ENCODE results near the gene DPP4. TPM values are rescaled to one million over a fixed set of nuclear protein-coding genes. Genes with fewer than 3 reads are reported as not detected.

DPP4 gene
- polyA plus RNA-seq, 2 of the 4 experiments (the other 2 are of a cell fraction) = 0.17 to 0.27 TPM

DNA sequence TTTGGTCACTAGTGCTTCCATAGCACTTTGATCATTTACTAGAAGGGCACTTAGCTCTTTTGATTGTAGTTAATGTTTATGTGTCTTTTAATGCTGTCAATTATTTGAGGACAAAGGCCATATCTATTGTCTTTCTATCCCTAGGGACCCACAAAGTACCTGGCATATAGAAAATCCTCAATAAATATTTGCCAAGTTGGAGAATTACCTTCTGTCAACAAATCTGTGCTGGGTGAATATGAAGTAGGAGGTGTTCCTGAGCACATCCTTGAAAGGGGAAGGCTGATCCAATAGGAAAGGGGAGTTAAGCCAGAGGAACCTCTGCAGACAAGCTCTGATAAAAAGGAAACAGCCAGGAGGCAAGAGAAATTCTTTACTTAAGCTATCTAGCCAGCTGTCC lies 8.2 kb downstream of the DPP4 start (continued):
- TF ChIP-seq SMC3 (IDR thresholded peaks at IDR 0.05) (no peak), CTCF (IDR thresholded peaks at IDR 0.05) (no peak), HDAC2 (IDR thresholded peaks at IDR 0.05) (no peak), MYC (IDR thresholded peaks at IDR 0.05; ENCODE audit: borderline replicate concordance, low read length) (no peak)

DNA sequence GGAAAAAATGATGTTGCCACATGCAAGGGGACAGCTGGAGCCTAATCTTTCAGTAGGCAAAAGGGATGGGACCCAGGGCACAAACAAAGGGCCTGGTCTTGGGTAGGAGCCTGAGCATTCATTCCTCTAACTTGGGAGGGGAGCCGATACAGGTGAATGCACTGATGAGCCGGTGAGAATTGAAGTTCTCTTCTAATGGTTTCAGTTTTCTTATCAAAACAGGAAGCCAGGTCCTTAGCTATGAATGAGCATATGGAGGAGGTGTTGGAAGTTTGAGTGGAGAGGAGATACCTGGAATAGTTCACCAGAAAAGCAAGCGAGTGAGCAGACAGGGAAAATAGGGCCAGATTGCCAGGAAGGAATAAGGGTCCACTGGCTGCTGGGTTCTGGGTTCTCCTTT lies 10.1 kb downstream of the DPP4 start:
- ATAC-seq = no peak
- no peak for TF ChIP-seq POLR2AphosphoS2 (conservative IDR thresholded peaks at IDR 0.05; ENCODE audit: low read length)
- TF ChIP-seq MAFK (IDR thresholded peaks at IDR 0.05; ENCODE audit: partially characterized antibody) = no peak
- TF ChIP-seq, protein P1, sequence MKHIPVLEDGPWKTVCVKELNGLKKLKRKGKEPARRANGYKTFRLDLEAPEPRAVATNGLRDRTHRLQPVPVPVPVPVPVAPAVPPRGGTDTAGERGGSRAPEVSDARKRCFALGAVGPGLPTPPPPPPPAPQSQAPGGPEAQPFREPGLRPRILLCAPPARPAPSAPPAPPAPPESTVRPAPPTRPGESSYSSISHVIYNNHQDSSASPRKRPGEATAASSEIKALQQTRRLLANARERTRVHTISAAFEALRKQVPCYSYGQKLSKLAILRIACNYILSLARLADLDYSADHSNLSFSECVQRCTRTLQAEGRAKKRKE (CRISPR knock-in tag; IDR thresholded peaks at IDR 0.05; ENCODE audit: low read depth) = no peak
- no peak for TF ChIP-seq EP300 (IDR thresholded peaks at IDR 0.05)
- ChIA-PET POLR2A (no interaction called here), CTCF (no interaction called here)
- WGBS (ENCODE audit: missing lambda C conversion rate) = 75% methylated on average over 3 of the region's 3 CpGs
- Histone ChIP-seq H3K9me3 (no peaks in the 10 kb centered on the region), H3K4me3 (no peak overlapping the region), H3K4me1 (no peaks in the 10 kb centered on the region), H3K27ac (no peak overlapping the region), H3K4me2 (no peak overlapping the region)
- DNase-seq (ENCODE audit: low read depth in 1 of 2, low spot score in 1 of 2) = no peak
- no peak for FAIRE-seq

GRCh38 chr2:162063281-162063680 lies 10.7 kb downstream of the DPP4 start:
- DNase-seq (ENCODE audit: low read depth in 1 of 2, low spot score in 1 of 2) = no peak
- no peak for ATAC-seq

DNA sequence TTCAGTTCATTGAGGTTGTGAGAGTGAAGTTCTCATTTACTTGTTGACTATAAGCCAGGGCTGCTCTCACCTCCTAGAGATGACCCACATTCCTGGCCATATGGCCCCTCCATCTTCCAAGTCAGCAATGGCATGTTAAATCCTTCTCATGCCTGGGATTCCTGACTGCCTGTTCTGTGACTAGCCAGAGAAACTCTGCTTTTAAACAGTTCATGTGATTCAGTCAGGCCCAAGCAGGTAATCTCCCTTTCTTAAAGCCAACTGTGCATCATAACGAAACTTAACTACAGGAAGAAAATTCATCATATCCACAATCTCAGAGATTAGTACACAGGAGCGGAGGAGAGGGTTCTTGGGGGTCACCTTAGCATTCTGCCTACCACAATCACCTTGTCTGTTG lies 11.5 kb downstream of the DPP4 start:
- no peak overlapping the region for H3K4me3 ChIP-seq
- ChIA-PET POLR2A (no interaction called here), CTCF (no interaction called here)
- H3K27ac ChIP-seq = no peak overlapping the region
- DNase-seq (ENCODE audit: low read depth in 1 of 2, low spot score in 1 of 2) (no peak), FAIRE-seq (no peak), ATAC-seq (no peak)
- TF ChIP-seq, protein P2, sequence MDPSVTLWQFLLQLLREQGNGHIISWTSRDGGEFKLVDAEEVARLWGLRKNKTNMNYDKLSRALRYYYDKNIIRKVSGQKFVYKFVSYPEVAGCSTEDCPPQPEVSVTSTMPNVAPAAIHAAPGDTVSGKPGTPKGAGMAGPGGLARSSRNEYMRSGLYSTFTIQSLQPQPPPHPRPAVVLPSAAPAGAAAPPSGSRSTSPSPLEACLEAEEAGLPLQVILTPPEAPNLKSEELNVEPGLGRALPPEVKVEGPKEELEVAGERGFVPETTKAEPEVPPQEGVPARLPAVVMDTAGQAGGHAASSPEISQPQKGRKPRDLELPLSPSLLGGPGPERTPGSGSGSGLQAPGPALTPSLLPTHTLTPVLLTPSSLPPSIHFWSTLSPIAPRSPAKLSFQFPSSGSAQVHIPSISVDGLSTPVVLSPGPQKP (IDR thresholded peaks at IDR 0.05; ENCODE audit: low read depth, low read length) = no peak
- TF ChIP-seq CHD4 (IDR thresholded peaks at IDR 0.05; ENCODE audit: borderline replicate concordance) (no peak), HDAC2 (IDR thresholded peaks at IDR 0.05) (no peak), ZFP36 (IDR thresholded peaks at IDR 0.05; ENCODE audit: borderline replicate concordance, partially characterized antibody) (no peak), CHD2 (IDR thresholded peaks at IDR 0.05; ENCODE audit: low read length, partially characterized antibody) (no peak), HOXB13 (CRISPR knock-in tag; IDR thresholded peaks at IDR 0.05; ENCODE audit: low read depth) (no peak), JUNB (IDR thresholded peaks at IDR 0.05) (no peak), POLR2A (IDR thresholded peaks at IDR 0.05; ENCODE audit: low read length) (no peak), RCOR1 (IDR thresholded peaks at IDR 0.05; ENCODE audit: low read depth, low read length) (no peak), CEBPB (IDR thresholded peaks at IDR 0.05) (no peak)
- TF ChIP-seq, protein P3, sequence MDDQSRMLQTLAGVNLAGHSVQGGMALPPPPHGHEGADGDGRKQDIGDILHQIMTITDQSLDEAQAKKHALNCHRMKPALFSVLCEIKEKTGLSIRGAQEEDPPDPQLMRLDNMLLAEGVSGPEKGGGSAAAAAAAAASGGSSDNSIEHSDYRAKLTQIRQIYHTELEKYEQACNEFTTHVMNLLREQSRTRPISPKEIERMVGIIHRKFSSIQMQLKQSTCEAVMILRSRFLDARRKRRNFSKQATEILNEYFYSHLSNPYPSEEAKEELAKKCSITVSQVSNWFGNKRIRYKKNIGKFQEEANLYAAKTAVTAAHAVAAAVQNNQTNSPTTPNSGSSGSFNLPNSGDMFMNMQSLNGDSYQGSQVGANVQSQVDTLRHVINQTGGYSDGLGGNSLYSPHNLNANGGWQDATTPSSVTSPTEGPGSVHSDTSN (IDR thresholded peaks at IDR 0.05) = no peak
- 35% methylated on average over 2 of the region's 2 CpGs for WGBS (ENCODE audit: missing lambda C conversion rate)
- no peaks in the 10 kb centered on the region for H3K9me3 ChIP-seq
- H3K4me1 ChIP-seq = no peaks in the 10 kb centered on the region
- H3K4me2 ChIP-seq = no peak overlapping the region

More at GRCh38 chr2:162063281-162063680, 10.7 kb downstream of the DPP4 start:
- POLR2A ChIA-PET = no interaction called here
- no peak overlapping the region for H3K4me2 ChIP-seq
- FAIRE-seq = no peak
- 11% methylated on average over 2 of the region's 2 CpGs for WGBS (ENCODE audit: missing lambda C conversion rate)
- no peaks in the 10 kb centered on the region for H3K4me1 ChIP-seq
- CTCF ChIA-PET = no interaction called here
- H3K4me3 ChIP-seq = no peak overlapping the region
- H3K9me3 ChIP-seq = no peaks in the 10 kb centered on the region
- H3K27ac ChIP-seq = no peak overlapping the region
- TF ChIP-seq CHD4 (IDR thresholded peaks at IDR 0.05; ENCODE audit: borderline replicate concordance) (no peak), MAZ (IDR thresholded peaks at IDR 0.05; ENCODE audit: borderline replicate concordance, low read depth, low read length) (no peak), HOXA7 (CRISPR knock-in tag; IDR thresholded peaks at IDR 0.05) (no peak), EHF (CRISPR knock-in tag; IDR thresholded peaks at IDR 0.05) (no peak), MYC (IDR thresholded peaks at IDR 0.05; ENCODE audit: borderline replicate concordance, low read length) (no peak), PHF8 (IDR thresholded peaks at IDR 0.05; ENCODE audit: borderline replicate concordance, low read depth) (no peak), RAD21 (conservative IDR thresholded peaks at IDR 0.05 in 1 of 2, IDR thresholded peaks at IDR 0.05 in 1 of 2) (no peak), MAX (IDR thresholded peaks at IDR 0.05) (no peak), RARB (CRISPR knock-in tag; IDR thresholded peaks at IDR 0.05) (no peak), NFE2L2 (conservative IDR thresholded peaks at IDR 0.05; ENCODE audit: low read length) (no peak), RNF2 (IDR thresholded peaks at IDR 0.05; ENCODE audit: borderline replicate concordance, low read depth) (no peak), CHD2 (IDR thresholded peaks at IDR 0.05; ENCODE audit: low read length, partially characterized antibody) (no peak), RCOR1 (IDR thresholded peaks at IDR 0.05; ENCODE audit: low read depth, low read length) (no peak), NR3C1 (IDR thresholded peaks at IDR 0.05) (no peak), HOXB13 (CRISPR knock-in tag; IDR thresholded peaks at IDR 0.05; ENCODE audit: low read depth) (no peak), TP53 (CRISPR knock-in tag; IDR thresholded peaks at IDR 0.05) (no peak)
- TF ChIP-seq, protein P2 (IDR thresholded peaks at IDR 0.05; ENCODE audit: low read depth, low read length) = no peak
